GM21737 (cell line): ENCODE data around the gene KIAA0232.

Source experiments
- ATAC-seq: cut with Tn5 transposase; IDR thresholded peaks from one replicate; pipeline ENCODE4 v1.9.1; 2021; ENCODE audit warnings: mild to moderate bottlenecking, moderate library complexity; ENCODE audit not compliant: unreplicated experiment

KIAA0232 gene, protein sequence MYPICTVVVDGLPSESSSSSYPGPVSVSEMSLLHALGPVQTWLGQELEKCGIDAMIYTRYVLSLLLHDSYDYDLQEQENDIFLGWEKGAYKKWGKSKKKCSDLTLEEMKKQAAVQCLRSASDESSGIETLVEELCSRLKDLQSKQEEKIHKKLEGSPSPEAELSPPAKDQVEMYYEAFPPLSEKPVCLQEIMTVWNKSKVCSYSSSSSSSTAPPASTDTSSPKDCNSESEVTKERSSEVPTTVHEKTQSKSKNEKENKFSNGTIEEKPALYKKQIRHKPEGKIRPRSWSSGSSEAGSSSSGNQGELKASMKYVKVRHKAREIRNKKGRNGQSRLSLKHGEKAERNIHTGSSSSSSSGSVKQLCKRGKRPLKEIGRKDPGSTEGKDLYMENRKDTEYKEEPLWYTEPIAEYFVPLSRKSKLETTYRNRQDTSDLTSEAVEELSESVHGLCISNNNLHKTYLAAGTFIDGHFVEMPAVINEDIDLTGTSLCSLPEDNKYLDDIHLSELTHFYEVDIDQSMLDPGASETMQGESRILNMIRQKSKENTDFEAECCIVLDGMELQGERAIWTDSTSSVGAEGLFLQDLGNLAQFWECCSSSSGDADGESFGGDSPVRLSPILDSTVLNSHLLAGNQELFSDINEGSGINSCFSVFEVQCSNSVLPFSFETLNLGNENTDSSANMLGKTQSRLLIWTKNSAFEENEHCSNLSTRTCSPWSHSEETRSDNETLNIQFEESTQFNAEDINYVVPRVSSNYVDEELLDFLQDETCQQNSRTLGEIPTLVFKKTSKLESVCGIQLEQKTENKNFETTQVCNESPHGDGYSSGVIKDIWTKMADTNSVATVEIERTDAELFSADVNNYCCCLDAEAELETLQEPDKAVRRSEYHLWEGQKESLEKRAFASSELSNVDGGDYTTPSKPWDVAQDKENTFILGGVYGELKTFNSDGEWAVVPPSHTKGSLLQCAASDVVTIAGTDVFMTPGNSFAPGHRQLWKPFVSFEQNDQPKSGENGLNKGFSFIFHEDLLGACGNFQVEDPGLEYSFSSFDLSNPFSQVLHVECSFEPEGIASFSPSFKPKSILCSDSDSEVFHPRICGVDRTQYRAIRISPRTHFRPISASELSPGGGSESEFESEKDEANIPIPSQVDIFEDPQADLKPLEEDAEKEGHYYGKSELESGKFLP (N-terminal part only)

DNA sequence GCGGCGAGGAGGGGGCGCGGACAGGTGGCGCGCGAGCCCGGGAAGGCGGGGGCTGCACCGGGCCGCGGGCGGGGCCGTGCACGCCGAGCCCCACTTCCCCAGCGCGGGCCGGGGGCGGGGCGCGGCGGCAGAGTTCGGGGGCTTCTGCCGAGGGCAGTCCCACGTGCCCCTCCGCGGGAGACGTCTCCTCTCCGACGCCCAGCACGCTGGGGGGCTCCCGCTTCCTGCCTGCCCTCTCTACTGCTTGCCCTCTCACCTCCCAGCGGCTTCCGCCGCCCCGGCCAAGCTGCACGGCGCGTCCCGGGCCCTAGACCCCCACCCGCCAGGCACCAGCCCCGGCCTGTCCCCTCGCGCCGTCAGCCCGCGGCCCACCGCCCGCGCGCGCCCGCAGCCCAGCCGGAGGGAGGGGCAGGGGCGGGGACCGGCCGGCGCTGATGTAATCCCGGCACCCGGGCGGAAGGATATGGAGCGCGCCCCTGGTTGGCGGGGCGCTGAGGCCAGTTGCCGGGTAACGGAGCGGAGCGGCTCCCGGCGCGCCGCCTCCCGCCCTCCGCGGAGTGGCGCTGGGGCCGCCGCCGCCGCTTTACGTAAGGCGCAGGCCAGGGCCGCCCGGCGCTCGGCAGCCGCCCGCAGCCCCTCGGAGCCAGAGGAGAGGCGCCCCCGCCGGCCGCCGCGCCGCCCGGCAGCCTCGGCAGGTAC, at the start of gene KIAA0232:
KIAA0232 (plus strand) TSS at position 581 of the 699 bp plus-strand sequence. CDS start 41,727 bp downstream, outside the sequence.
- ATAC-seq: peak; percentile 65

DNA sequence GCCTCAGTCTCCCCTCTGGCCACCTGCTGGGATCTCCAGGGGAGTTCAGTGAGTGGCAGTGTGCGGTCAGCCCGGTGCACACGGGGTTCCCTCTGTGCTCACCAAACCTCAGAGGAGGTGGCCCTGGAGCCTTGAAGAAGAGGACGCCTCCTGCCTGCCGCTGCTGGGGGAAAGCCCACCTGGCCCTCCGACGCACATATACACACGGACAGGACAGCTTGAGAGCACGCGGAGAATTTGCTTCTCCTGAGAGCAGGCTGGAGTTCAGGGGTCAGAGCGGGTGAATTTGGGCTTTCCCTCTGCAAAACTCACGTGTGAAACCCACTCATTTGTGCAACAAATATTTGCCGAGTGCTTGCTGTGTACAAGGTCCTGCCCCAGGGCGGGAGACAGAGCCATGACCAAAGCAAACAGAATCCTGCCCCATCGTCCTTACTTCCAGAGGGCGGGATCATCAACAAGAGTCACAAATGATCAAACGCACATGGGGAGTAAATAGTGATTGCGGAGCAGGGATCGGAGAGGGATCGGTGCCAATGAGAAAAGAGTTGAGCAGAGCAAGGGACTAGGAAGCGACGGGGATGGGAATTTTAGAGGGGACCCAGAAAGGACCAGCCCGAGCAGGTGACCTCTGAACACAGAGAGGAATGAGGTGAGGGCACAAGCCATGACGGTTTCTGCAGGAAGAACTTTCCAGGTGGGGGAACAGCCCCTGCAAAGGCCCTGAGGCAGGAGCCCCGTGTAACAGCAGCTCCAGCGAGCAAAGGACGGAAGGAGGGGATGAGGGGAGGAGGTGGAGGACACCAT, 49.0 kb upstream of the KIAA0232 start:
- ATAC-seq: no peak

DNA sequence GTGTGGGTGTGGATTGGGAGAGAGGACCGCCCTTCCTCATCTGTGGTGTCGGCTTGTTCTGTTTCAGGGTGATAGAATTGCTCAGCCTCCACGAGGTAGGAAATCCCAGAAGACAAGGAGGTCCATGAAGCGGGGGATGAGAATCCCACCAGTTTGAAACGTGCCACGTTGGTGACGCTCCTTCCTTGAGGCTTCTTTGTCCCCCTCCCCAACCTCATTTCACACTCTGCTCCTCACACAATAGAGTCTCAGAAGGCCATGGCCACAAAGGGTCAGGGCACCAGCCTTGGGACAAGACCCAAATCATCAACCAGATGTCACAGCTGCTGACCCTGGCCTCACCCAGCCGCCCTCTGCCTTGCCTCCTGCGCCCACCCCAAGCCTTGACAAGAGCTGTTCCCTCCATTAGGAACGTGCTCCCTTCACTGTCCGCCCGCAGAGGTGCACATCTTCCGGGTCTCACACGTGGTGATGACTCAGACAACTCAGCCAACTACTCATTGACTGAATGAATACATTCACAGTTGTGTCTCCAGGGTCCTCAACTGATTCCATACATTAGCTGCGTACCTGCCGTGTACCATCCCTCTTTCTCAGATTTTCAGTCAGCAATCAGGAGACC, 48.3 kb upstream of the KIAA0232 start:
- no peak for ATAC-seq

DNA sequence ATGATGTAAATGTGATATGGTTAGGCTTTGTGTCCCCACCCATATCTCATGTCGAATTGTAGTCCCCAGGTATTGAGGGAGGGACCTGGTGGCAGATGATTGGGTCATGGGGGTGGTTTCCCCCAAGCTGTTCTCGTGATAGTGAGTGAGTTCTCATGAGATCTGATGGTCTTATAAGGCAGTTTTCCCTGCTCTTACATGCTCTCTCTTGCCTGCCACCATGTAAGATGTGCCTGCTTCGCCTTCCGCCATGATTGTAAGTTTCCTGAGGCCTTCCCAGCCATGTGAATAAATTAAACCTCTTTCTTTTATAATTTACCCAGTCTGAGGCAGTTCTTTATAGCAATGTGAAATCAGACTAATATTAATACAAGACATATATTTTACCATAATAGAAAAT, 42.6 kb upstream of the KIAA0232 start:
- ATAC-seq: no peak

DNA sequence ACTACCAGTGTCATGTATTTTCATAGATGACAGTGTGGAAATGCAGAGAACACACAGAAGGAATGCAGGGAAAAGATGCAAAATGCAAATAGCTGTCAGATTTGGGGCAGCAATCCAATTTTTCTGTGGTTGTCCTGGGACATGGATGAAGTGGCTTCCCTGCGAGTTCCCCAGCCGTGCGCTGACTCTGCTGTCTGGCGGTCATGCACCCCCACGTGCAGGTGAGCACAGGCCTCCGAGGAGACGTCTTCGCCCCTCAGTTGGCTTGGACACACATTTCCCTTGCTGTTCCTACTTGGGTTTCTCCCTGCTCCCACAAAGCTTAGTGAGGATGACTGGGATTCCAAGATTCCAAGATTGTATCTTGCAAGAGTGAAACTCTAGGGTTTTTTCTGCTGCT, 42.2 kb upstream of the KIAA0232 start:
- ATAC-seq: no peak

DNA sequence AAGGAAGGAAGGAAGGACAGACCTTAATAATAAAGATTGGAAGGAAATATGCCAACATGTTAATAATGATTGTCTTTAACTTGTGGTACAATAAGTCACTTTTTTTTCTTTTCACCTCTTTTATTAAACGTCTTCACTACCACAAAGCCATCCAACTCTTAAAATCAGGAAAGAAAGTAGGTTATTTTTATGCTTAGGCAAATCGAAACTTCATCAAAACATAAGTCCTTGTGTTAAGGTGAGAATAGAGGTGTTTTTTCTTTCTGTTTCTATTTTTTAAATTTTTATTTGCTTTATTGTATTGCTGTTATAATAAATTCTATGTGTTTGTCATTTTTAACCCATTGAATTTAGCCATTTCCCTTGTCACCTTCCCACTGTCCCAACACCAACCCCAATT, 40.0 kb upstream of the KIAA0232 start:
- no peak for ATAC-seq

DNA sequence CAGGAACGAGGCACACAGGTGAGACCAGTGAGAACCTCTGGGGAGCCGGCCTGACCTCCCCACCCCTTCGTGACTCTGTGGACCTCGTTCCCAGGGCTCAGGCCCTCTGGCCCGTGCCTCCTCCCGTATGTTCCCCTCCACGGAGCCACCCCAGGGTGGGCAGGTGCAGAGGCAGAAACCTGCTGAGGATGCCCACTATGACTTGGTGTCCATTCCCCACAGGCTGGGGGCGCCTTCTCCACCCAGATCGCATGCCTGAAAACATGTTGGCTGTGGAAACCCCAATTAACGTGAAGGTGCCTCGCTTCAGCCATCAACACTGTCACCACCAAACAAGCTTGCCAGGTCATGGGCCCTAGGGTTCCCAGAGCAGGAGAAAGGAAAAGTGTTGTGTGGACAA, 39.5 kb upstream of the KIAA0232 start:
- ATAC-seq: no peak

DNA sequence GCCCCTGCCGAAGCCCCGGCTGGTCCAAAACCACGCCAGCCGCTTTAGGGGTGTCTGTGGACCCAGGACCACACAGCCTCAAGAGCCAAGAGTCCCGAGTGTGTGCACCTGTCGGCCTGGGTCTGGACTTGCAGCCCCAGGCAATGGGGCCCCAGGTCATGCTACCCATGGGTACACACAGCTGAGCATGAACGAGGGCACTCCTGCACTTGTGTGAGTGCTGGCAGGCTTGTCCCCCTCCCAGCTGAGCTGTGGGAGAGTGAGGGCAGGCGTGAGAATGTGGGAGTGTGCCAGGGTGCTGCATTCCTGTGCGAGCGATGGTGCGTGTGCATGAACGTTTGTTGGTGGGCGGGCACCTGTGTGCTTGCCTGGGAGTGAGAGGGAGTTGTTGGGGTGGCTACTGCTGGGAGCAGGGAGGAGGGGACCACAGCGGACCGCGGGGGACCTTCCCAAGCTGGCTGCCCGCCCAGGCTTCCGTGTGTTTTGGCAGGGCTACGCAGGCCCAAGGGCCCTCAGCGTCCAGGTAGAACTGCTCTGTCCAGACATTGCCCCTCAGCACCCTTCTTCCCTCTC, 35.7 kb upstream of the KIAA0232 start:
- ATAC-seq: no peak

DNA sequence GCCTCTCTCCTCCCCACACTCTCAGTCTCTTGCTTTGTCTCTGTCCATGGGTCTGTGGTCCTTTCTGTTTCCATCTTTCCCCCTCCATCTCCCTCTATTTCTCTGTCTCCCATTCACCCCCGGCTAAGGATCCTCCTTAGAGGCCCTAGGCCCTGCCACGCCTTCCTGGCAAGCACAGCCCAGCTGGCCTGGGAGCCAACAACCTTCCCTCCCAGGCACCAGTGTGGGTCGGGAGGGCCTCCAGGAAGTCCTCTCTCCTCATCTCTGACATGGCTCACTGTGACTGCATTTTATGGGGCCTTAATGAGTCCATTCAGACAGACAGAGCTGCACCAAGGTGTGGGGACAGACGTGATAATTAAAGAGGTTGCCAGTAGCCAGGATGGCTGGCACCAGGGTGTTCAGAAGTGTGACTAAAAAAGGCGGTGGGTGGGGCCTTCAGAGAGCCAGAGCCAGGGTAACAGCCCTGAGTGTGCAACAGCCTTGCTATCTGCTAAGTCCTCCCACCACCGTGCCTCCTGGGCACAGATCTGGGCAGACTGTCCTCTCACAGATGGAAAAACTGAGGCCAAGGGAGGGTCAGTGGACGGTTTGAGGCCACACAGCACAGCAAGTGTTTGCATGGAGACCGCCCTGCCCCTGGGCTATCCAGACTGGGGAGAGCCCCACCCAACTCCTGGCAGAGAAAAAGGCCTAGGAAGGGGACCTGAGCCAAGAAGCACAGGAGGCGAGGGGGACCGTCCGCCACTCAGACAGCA, 35.1 kb upstream of the KIAA0232 start:
- no peak for ATAC-seq

DNA sequence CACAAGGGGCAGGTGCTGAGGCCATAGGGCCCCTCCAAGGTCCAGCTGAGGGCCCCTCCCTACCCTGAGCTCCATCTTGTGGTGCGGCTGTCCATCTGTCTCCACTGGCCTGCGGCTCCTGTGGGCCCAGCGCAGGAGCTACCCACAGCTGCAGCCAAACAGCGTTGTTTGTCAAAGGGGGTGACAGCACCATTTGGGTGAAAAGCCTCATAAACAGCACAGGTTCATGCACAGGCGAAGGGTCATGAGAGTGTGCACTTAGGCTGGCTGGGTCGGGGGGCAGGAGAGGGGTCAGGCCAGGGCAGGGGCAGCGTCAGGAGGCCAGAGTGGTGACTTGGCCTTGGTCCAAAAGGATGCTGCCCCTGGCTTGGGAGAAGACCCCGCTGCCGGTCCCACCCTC, 34.2 kb upstream of the KIAA0232 start:
- ATAC-seq: no peak

DNA sequence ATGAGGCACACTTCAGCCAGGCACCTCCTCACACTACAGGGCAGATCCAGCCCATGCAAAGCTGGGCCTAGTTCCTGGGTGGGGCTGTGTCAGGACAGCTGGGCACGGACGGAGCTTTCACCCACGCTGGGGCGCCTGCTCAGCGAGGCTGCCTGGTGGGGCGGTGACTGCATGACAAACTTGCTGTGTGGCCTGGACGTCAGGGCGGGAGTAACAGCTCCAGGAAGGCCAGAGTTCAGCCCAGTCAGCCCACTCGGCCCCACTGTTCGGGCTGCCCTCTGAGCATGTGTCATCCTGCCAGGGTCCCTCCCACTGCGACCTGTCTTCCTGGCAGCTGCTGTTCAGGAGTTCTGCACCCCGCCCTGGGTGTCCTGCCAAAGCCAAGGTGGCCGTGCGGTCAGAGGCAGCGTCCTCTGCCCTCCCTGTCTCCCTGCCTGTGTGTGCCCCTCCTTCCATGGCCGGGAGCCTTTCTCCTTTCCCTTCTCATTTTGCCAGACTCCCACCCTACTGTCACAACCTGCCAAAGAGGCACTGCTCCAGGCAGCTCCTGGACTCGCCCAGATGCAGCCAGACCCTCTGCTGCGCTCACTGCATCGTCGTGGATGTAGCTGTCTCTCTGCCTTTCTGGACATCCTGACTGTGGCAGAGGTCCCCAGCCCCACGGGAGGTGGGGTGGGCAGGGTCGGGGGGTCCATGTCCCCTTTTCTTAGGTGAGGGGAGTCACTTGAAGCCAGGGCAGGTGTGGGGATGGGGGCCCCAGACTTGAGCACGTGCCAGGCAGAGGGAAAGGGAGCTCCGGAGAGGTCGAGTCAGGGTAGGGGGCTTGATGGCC, 33.0 kb upstream of the KIAA0232 start:
- ATAC-seq: no peak

DNA sequence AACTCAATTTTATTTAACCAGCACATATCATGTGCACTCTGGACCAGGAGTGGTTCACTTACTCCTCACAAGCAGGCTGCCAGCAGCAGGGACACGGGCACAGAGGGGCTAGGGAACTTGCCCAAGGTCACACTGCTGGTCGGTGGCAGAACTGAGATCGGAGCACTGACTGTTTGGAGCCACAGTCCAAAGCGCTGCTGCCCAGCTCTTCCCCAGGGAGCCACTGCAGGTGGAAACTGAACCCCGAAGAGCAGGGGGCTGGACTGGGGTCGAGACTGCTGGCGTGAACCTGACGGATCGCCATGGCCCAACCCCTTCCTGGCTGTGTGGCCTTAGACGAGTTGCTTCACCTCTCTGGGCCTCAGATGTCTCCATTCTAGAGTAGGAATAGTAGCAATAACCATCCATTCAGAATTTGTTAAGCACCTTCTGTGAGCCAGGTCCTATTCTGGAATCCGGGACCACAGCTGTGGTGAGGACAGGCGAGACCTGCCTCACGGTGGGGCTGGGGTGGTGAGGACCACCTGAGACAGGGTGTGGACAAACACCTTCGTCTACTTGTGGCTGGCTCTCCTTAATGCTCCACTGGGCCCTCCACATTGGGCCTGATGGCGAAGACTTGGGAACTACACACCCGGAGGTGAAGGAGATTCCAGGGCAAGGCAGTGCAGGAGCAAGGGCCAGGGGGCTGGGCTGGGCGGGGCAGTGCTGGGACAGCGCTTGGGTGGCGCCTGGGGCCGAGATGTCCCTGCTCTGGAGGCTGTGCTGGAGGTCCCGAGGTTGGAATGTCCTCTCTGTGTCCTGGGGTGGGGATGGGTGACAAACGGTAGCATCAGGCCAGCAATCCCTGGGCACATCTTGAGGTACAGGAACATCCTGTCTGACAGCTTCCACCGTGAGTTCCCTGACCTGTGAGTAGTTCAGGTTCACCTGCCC, 32.0 kb upstream of the KIAA0232 start:
- no peak for ATAC-seq

DNA sequence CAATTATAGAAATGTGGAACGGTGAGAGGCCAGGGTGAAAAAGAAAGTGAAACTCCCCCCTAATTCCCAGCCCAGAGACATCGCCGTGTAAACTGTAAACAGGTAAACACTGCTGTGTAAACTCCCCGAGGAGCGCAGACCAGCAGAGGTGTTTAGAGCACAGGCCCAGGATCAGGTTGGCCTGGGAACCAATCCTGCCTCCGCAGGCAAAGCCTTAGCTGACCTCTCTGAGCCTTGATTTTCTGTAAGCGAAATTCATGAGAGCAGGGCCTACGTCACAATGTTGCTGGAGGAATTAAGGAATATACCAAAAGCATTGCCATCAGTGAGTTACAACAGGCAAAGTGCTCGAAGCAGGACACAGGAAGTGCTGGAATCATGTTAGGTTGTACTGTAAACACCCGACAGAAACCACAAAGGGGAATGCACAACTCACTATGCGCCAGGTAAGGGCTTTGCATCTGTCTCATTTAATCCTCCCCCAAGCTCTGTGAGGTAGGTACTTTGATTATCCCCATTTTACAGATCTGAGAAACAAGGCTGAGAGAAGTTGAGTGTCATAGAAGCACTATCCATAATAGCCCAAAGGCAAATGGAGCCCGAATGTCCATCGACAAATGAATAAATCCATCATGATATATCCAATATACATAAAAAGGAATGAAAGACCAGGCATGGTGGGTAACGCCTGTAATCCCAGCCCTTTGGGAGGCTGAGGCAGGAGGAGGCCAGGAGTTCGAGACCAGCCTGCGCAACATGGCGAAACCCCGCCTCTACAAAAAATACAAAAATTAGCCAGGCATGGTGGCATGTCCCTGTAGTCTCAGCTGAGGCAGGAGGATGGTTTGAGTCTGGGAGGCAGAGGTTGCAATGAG, 30.7 kb upstream of the KIAA0232 start:
- no peak for ATAC-seq

DNA sequence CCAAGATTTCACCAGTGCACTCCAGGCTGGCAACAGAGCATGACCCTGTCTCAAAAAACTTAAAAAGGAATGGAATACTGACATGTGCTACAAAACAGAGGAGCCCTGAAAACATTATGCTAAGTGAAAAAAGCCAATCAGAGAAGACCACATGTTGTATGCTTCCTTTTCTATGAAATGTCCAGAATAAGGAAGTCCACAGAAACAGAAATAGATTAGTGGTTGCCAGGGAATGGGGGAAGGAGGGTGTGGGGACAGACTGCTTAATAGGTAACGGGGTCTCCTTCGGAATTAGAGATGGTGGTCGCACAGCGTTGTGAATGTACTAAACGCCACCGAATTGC, 30.1 kb upstream of the KIAA0232 start:
- ATAC-seq: no peak

DNA sequence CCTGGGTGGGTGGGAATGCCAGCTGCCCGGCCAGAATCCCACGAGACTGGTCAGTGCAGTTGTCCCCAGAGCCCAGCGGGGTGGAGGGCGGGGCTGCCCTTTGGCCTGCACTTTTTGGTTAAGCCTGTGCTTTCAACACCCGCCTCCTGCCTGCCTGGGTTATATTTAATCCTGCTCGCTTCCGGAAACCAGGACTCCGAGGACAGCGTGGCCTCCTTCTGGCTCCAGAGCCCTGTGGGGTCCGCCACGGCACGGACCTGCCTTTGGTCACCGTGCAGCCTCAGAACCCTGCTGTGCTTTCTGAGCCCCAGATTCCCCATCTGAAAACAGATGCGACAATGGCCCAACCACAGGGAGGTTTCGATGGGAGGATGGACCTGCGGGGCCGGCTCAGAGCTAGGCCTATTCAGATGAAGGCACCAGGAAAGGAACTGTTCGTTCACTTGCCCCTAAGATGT, 29.4 kb upstream of the KIAA0232 start:
- no peak for ATAC-seq

DNA sequence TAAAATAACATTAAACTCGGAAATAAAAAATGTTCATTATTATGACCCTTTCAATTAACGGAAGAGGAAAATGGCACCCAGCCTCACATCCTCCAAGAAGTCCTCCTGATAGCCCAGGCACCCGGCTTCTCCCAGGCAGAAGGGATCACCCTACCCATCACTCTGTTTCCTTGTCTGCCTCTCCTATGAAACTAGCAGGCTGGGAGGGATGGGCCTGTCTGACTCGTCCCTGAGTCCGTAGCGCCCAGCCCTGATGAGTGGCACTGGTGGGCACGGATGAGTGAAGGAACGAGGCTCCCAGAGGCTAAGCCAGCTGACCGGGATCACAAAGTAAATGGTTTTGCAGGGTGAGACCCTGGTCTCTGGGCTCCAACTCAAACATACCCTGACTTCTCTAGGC, 28.6 kb upstream of the KIAA0232 start:
- ATAC-seq: no peak
